ENCODE data around the gene TMEFF1.
A peak's percentile ranks its signal among the peaks of the same experiment; 100 is the strongest.
"Not testable (repeated sequence)": the region's sequence is repeated elsewhere in the genome, so short reads cannot be mapped to it uniquely, and the experiment has no call there.

TMEFF1 gene

DNA sequence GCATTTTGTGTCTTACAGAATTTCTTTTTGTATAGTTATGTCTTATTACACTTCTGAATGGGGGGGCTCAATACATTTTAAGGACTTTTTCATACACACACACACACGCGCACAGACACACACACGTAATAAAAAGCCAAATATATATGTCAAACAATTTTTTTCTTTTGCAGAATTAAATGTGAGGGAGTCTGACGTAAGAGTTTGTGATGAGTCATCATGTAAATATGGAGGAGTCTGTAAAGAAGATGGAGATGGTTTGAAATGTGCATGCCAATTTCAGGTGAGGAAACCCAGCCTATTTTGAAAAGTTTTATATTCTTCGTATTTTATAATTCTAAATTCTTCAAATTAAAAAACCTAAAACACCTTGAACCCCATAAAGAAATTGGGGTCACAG lies 25.6 kb downstream of the TMEFF1 start:
- DNase-seq = no peak

GRCh38 chr9:100499460-100499859 lies 26.5 kb downstream of the TMEFF1 start:
- DNase-seq = no peak

GRCh38 chr9:100499866-100500265 lies 26.9 kb downstream of the TMEFF1 start:
- DNase-seq = no peak

DNA sequence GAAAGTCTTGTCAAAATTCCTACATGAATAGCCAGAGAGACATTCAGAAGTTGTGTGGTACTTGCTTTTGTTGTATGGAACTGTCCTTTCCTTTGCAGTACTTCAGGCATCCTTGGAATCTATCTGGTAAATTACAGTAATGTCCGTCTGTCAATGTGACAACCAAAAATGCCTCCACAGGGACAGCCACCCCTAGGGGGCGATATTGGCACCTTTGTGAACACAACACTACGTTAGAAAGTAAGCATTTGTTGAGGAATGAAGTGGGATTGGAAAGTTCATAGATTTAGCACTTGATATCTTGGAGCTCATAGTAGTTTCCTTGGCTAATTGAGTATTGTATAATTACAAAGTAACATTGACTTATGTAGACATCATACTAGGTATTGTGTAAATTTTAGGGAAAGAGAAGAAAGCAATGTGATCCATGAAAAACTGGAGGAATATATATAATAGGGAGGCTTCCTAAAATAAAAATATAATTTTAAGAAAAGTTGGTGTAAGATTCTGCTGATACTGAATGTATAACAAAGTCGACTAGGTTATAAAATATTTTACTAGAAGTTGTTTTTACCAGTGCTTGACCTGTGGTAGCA lies 32.7 kb downstream of the TMEFF1 start:
- DNase-seq = peak; percentile 26 to 60

- not testable (repeated sequence) for DNase-seq
Observed at GRCh38 chr9:100507350-100507749, 34.4 kb downstream of the TMEFF1 start.

GRCh38 chr9:100511205-100511604 lies 38.3 kb downstream of the TMEFF1 start:
- DNase-seq = no peak

DNA sequence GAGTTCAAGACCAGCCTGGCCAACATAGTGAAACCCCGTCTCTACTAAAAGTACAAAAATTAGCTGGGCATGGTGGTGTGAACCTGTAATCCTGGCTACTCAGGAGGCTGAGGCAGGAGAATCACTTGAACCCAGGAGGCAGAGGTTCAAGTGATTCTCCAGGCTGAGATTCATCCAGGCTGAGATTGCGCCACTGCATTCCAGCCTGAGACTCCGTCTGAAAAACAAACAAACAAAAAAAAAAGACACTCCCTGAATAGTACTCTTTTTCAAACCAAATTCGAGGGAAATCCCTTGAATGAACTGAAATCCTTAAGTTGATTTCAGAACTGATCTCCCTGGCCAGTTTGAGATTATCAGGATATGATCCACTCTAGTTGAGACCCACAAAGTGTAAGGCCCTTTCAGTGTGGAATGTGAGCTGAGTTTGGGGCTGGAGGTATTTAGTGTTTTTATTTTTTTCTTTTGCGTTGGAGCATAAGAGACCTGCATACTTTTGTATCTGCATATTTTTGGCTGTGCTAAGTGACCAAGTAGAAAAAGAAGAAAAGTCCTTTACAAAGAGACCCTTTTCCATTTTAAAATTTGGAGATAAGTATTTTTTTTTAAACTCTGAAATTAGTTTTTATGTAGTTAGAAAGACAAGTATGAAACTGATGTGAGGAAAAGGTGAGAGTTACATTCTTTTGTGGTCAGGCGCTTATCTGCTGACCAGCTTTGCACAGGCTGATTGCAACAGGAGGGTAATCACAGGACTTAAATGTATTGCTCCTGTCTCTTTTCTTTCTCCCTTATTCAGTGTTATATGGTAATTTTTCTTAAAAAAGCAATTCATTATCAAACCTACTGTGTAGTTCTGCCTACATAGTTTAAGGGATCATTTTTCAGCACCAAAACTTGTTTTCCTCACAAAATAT lies 42.9 kb downstream of the TMEFF1 start:
- DNase-seq = no peak

GRCh38 chr9:100521282-100521681 lies 48.3 kb downstream of the TMEFF1 start:
- DNase-seq = no peak

DNA sequence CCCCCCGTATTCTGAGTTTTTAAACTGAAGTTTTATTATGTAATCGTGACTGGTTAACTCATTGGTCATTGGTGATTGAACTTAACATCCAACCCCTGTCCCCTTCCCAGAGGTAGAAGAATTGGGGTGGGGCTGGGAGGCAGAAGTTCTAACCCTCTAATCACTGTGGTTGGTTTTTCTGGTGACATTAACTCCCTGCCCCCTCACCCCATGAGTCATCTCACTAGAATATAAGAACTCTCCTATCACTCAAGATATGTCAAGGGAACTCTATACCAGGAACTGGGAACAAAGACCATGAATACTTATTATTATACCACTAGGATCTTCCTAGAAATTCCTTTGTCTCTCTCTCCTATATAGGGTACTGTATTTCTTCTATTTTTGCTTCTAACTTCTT lies 52.6 kb downstream of the TMEFF1 start:
- no peak for DNase-seq

DNA sequence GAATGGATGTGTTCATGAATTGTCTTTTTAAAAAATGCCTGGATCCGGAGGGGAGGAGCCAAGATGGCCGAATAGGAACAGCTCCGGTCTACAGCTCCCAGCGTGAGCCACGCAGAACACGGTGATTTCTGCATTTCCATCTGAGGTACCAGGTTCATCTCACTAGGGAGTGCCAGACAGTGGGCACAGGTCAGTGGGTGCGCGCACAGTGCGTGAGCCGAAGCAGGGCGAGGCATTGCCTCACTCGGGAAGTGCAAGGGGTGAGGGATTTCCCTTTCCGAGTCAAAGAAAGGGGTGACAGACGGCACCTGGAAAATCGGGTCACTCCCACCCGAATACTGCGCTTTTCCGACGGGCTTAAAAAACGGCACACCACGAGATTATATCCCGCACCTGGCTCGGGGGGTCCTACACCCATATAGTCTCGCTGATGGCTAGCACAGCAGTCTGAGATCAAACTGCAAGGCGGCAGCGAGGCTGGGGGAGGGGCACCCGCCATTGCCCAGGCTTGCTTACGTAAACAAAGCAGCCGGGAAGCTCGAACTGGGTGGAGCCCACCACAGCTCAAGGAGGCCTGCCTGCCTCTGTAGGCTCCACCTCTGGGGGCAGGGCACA lies 54.3 kb downstream of the TMEFF1 start:
- not testable (repeated sequence) for DNase-seq

- no peak for DNase-seq
Observed at GRCh38 chr9:100534401-100534800, 61.5 kb downstream of the TMEFF1 start.

DNA sequence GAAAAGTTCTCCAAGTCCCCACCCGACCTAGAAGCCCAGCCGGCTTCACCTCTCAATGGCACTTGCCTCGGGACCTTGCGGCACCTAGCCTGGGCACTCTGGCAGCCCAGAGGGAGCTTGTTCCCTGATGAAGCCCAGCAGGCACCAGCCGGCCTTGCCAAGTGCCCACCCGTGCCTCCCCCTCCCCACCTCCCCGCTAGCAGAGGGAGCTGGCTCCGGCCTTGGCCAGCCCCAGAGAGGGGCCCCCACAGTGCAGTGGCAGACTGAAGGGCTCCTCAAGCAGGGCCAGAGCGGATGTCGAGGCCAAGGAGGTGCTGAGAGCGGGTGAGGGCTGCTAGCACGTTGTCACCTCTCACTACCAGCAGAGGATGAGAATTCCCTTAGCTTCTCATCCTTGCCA lies 67.4 kb downstream of the TMEFF1 start:
- no peak for DNase-seq

DNA sequence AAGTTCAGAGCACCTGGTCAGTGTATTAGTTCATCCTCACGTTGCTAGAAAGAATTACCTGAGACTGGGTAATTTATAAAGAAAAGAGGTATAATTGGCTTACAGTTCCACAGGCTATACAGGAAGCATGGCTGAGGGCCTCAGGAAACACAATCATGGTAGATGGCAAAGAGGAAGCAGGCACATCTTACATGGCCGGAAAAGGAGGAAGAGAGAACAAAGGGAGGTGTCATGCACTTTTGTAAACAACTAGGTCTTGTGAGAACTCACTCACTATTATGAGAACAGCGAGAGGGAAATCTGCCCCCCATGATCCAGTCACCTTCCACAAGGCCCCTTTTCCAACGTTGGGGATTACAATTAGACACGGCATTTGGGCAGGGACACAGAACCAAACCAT lies 76.1 kb downstream of the TMEFF1 start:
- no peak for DNase-seq

DNA sequence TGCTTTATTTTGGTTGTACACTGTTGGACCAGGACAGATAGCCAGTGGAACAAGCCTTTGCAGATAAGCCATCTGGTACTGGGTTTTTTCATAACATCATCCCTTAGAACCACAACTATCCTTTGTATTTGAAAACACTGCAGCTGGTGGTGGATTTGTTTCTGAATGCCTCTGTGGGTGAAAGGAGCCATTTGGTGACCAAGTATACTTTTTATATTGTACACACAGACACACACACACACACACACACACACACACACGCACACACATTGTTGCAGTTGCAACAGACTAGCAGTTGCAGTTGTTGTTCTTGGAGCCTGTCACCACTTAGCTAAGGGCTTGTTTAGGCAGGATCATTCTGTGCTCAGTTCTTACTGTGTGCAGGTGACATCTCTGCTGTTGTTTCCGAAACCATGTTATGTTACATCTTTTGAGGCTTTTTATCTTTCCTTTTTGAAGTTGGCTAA lies 82.0 kb downstream of the TMEFF1 start:
- DNase-seq = no peak

DNA sequence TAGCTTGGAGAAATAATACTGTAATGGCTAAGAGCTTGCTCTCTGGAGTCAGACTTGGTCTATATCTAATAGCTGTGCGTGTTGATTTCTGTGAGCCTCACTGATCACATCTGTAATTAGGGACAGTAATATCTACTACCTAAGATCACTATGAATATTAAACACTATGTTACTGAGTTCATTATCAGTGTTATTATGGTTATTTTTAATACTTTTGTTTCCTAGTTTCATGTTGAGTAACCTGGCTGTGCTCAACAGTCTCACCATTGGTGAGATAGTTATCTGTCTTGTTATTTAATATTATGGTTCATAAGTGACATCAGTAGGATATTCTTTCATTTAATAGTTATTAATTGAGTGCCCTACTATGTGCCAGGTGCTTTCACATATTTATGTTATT lies 82.5 kb downstream of the TMEFF1 start:
- no peak for DNase-seq

DNA sequence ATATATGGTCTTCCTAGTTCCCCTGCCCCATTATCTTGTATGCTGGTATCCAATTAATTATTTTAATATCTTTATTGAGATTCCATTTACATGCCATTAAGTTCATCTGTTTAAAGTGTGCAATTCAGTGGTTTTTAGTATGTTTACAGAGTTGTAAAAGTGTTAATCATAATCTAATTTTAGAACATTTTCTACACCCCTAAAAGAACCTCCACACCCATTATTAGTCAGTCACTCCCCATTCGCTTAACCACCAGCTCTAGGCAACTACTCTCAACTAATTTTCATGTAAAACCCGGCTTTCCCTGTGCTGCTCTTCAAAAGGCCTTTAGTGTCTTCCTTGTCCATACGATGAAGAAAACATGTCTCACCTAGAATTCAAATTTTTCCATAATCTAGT lies 84.1 kb downstream of the TMEFF1 start:
- no peak for DNase-seq

DNA sequence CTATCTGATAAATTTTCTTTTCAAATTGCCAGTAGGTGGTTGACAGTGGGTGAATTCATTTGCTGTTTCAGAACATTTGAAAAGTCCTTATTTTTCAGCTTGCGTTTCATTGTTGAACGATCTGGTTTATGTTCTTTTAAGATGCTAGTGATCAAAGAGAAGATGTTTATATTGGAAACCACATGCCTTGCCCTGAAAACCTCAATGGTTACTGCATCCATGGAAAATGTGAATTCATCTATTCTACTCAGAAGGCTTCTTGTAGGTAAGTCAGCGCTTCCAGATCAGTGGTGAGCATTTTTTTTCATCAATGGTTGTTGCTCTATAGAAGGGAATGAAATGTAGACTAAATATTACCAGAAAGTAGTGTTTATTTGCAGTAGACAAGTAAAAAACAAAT lies 88.3 kb downstream of the TMEFF1 start:
- no peak for DNase-seq

DNA sequence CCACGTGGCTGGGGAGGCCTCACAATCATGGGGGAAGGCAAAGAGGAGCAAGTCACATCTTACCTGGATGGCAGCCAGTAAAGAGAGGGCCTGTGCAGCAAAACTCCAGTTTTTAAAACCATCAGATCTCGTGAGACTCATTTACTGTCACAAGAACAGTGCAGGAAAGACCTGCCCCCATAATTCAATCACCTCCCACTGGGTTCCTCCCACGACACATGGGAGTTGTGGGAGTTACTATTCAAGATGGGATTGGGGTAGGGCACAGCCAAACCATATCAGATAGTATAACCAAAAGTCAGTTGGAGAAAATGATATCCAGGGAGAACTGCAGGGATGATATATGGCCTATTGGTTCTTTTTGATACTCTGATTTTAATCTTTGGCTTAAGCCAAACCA lies 94.9 kb downstream of the TMEFF1 start:
- no peak for DNase-seq

- no peak for DNase-seq
Observed at GRCh38 chr9:100573655-100574260, 100.8 kb downstream of the TMEFF1 start.

DNA sequence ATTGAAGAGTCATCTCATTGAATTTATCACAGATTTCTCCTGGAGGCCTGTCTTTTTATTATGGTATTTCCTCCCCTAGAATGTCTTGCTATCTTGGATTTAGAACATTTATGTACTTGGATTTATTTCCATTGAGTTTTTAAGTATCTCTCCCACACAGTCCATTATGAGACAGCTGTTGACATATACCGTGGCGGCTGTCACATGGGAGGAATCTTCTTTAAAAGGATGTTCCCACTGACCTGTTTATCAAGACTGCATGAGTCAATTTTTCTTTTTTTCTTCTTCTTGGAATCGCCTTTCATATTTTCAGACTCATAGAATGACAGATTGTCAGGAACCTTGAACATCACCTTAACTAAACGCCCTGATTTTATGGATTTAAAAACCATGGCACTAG lies 102.1 kb downstream of the TMEFF1 start:
- no peak for DNase-seq

- no peak for DNase-seq
Observed at GRCh38 chr9:100575765-100576386, 102.9 kb downstream of the TMEFF1 start.

DNA sequence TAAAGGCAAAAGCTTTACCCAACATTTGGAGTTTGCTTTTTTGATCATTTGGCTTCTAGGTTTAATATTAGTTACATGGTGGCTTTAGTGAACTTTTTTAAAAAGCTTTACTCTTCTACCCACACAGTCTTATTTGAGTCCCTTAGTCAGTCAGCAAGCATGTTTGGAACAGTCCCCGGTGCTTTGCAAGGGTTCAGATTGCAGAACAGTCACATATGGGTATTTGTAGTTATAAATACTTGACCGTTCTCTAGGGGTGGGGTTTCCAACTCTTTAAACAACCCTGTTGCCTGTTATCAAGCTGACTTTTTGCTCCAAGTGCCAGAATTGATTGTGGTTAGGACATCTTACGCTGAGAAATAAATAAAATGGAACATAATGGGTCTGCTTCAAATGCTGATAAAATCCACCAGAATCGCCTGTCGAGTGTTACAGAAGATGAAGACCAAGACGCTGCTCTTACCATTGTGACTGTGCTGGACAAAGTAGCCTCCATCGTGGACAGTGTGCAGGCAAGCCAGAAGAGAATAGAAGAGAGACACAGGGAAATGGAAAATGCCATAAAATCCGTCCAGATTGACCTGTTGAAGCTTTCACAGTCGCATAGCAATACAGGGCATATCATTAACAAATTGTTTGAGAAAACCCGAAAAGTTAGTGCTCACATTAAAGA lies 105.0 kb downstream of the TMEFF1 start, which contains the start of gene CAVIN4:
Gene CAVIN4, plus strand, starts transcription at position 304 of the 673 bp plus-strand sequence. Its CDS starts 65 bp downstream, at position 369.
- DNase-seq = no peak
